Keratinocyte (primary cell): ENCODE data around the gene MET. TPM values are rescaled to one million over a fixed set of nuclear protein-coding genes. Genes with fewer than 3 reads are reported as not detected.

Source experiments
- DNase-seq: peaks from one replicate; pipeline ENCODE4 v3.0.0-alpha.2; 2011; ENCODE audit warnings: low read depth, missing footprints, low spot score
- FAIRE-seq: peaks from 2 replicates; lab custom pipeline; 2011; peaks lifted over from hg19 to GRCh38; lab: Jason Lieb, UNC
- H2AFZ ChIP-seq: 2 replicates; pipeline ENCODE4 v1.6.0; 2012; ENCODE audit warnings: low read length, control low read depth, inconsistent platforms; ENCODE audit not compliant: control insufficient read depth
- H3K27ac ChIP-seq: 2 replicates; pipeline ENCODE4 v1.5.1; 2011; ENCODE audit warnings: low read length; ENCODE audit not compliant: control insufficient read depth, insufficient read depth
- H3K27me3 ChIP-seq: 3 replicates; pipeline ENCODE4 v1.6.0; 2011; ENCODE audit warnings: low read length; ENCODE audit not compliant: control insufficient read depth, insufficient read depth; ENCODE audit errors: extremely low read depth
- H3K36me3 ChIP-seq, 2 experiments: 2 replicates in 1 of 2; 3 replicates in 1 of 2; pipeline ENCODE4 v1.5.1; 2011; ENCODE audit warnings: low read length in 2 of 2, mild to moderate bottlenecking in 1 of 2; ENCODE audit not compliant: control insufficient read depth in 2 of 2, insufficient read depth in 2 of 2; ENCODE audit errors: extremely low read depth in 1 of 2
- H3K4me1 ChIP-seq: 3 replicates; pipeline ENCODE4 v1.5.1; 2011; ENCODE audit warnings: low read length; ENCODE audit not compliant: control insufficient read depth, insufficient read depth; ENCODE audit errors: extremely low read depth
- H3K4me2 ChIP-seq: 3 replicates; pipeline ENCODE4 v1.6.0; 2011; ENCODE audit warnings: low read depth, low read length; ENCODE audit not compliant: control insufficient read depth, insufficient read depth; ENCODE audit errors: extremely low read depth
- H3K4me3 ChIP-seq, 3 experiments: fragments of 200-600 bp in 1 of 3; sonication (generic) in 1 of 3; 2 replicates in 2 of 3; 3 replicates in 1 of 3; pipeline ENCODE4 v1.5.1; 2011 to 2016; ENCODE audit warnings: low read length in 3 of 3, mild to moderate bottlenecking in 3 of 3, control low read depth in 2 of 3, inconsistent platforms in 1 of 3, low read depth in 1 of 3, mixed read lengths in 1 of 3, mixed run types in 1 of 3, moderate library complexity in 1 of 3; ENCODE audit not compliant: control insufficient read depth in 2 of 3, insufficient read depth in 2 of 3; ENCODE audit errors: extremely low read depth in 1 of 3
- H3K79me2 ChIP-seq: 2 replicates; pipeline ENCODE4 v1.6.0; 2012; ENCODE audit warnings: low read length; ENCODE audit not compliant: control insufficient read depth, insufficient read depth
- H3K9ac ChIP-seq: 3 replicates; pipeline ENCODE4 v1.6.0; 2011; ENCODE audit warnings: low read length; ENCODE audit not compliant: control insufficient read depth, insufficient read depth; ENCODE audit errors: extremely low read depth
- H3K9me1 ChIP-seq: 3 replicates; pipeline ENCODE4 v1.6.0; 2011; ENCODE audit warnings: low read length; ENCODE audit not compliant: control insufficient read depth, insufficient read depth; ENCODE audit errors: extremely low read depth
- H3K9me3 ChIP-seq: 2 replicates; pipeline ENCODE4 v1.5.1; 2012; ENCODE audit warnings: low read depth, low read length; ENCODE audit not compliant: control insufficient read depth
- H4K20me1 ChIP-seq: 3 replicates; pipeline ENCODE4 v1.6.0; 2011; ENCODE audit warnings: low read length; ENCODE audit not compliant: control insufficient read depth, insufficient read depth; ENCODE audit errors: extremely low read depth
- EZH2 ChIP-seq: IDR thresholded peaks from one replicate; pipeline ENCODE4 v1.6.1; 2012; ENCODE audit warnings: inconsistent platforms, mild to moderate bottlenecking, low read length, moderate library complexity
- dilution Hi-C: fragments of 300-500 bp; cut with MboI; formaldehyde crosslinking; loops from one replicate; pipeline ENCODE4 v1.7.0; 2020; ENCODE audit warnings: low sequenced_read_pairs; ENCODE audit not compliant: extremely low pct_ligation_motif_present
- polyA plus RNA-seq, 5 experiments: library from polyadenylated mRNA; depleted of rRNA in 3 of 5; stranded (reverse) in 3 of 5; stranded (forward) in 1 of 5; unstranded in 1 of 5; fragments of >200 nt; gene quantifications; 1 replicate in 1 of 5; 2 replicates in 3 of 5; 3 replicates in 1 of 5; pipeline versions ENCODE4 v1.2.1 to v1.2.3, GENCODE V29; 2011 to 2012; ENCODE audit warnings: missing spikeins in 2 of 5, low read depth in 1 of 5, low replicate concordance in 1 of 5
- TF ChIP-seq, protein P1 (sequence below), 3 experiments: IDR thresholded peaks in 1 of 3; conservative IDR thresholded peaks in 1 of 3; optimal IDR thresholded peaks in 1 of 3; 2 replicates in 2 of 3; 3 replicates in 1 of 3; pipeline versions ENCODE3 to v1.5.1; 2011; ENCODE audit warnings: low read length in 3 of 3, mild to moderate bottlenecking in 3 of 3, moderate library complexity in 2 of 3, control low read depth in 1 of 3, inconsistent platforms in 1 of 3; ENCODE audit not compliant: insufficient read depth in 2 of 3; ENCODE audit errors: extremely low read depth in 1 of 3

Gene MET
- polyA plus RNA-seq, 1 donor (not counting 4 experiments of a cell fraction or from before 2014, with no cell fraction given) = 117 TPM

DNA sequence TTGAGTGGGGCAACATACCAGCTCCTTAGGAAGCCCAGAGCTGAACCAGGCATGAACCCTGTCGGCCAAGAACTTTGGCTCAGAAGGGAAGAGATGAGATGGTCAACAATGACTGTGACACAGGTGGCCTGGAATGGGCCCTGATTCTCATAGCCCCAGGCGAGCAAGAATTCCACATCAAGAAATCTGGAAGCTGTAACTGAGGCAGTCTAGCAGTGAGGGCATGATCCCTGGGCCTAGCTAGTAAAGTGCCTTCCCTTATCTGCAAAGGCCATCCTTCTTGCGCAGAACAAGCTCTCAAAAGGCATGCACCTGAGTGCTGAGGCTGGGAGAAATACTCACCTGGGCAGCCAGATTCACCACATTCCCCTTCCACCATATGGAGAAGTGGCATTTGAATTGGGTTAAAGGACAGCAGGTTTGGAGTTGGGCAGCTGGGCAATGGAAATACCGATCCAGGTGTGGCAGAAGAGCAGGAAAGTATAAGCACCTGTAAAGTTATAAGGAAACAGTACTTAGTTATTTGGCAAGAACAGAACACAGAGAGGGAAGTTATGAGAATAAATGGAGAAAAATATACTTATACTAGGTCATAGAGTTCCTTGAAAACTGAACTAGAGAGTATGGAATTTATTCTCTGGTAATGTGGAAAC lies 111.8 kb downstream of the MET start:
- FAIRE-seq (no peak), DNase-seq (no peak)
- H3K27ac ChIP-seq = no peak overlapping the region
- TF ChIP-seq, protein P1, sequence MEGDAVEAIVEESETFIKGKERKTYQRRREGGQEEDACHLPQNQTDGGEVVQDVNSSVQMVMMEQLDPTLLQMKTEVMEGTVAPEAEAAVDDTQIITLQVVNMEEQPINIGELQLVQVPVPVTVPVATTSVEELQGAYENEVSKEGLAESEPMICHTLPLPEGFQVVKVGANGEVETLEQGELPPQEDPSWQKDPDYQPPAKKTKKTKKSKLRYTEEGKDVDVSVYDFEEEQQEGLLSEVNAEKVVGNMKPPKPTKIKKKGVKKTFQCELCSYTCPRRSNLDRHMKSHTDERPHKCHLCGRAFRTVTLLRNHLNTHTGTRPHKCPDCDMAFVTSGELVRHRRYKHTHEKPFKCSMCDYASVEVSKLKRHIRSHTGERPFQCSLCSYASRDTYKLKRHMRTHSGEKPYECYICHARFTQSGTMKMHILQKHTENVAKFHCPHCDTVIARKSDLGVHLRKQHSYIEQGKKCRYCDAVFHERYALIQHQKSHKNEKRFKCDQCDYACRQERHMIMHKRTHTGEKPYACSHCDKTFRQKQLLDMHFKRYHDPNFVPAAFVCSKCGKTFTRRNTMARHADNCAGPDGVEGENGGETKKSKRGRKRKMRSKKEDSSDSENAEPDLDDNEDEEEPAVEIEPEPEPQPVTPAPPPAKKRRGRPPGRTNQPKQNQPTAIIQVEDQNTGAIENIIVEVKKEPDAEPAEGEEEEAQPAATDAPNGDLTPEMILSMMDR (optimal IDR thresholded peaks at IDR 0.05 in 1 of 3, IDR thresholded peaks at IDR 0.05 in 1 of 3, conservative IDR thresholded peaks at IDR 0.05 in 1 of 3; ENCODE audit: extremely low read depth in 1 of 3, insufficient read depth in 2 of 3, low read length in 3 of 3) = no peak
- no peak for TF ChIP-seq EZH2
- H2AFZ ChIP-seq = no peak overlapping the region
- H3K4me2 ChIP-seq = no peak overlapping the region
- H3K27me3 ChIP-seq = no peaks in the 10 kb centered on the region
- peaks cover 39% of the 10 kb centered on the region for H3K4me1 ChIP-seq
- dilution Hi-C loops = no loop called here
- H3K4me3 ChIP-seq = no peak overlapping the region
- H4K20me1 ChIP-seq = no peaks in the 10 kb centered on the region
- H3K79me2 ChIP-seq = no peaks in the 10 kb centered on the region
- no peak overlapping the region for H3K9ac ChIP-seq
- no peaks in the 10 kb centered on the region for H3K9me1 ChIP-seq
- H3K9me3 ChIP-seq = no peaks in the 10 kb centered on the region
- H3K36me3 ChIP-seq = peaks cover 28 to 55% of the 10 kb centered on the region in 2 experiments

DNA sequence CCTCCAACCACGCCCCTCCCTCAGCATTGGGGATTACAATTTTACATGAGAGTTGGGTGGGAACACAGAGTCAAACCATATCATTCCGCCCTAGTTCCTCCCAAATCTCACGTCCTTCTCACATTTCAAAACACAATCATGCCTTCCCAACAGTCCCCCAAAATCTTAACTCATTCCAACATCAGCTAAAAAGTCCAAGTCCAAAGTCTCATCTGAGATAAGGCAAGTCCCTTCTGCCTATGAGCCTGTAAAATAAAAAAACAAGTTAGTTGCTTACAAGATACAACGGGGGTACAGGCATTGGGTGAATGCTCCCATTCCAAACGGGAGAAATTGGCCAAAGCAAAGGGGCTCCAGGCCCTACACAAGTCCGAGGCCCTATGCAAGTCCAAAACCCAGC lies 112.7 kb downstream of the MET start:
- DNase-seq (no peak), FAIRE-seq (no peak)
- Histone ChIP-seq H3K4me1 (peaks cover 31% of the 10 kb centered on the region), H3K9me3 (no peaks in the 10 kb centered on the region), H3K27me3 (no peaks in the 10 kb centered on the region), H3K79me2 (no peaks in the 10 kb centered on the region), H3K4me2 (no peak overlapping the region), H2AFZ (no peak overlapping the region), H3K9ac (no peak overlapping the region), H3K36me3 (peaks cover 26 to 49% of the 10 kb centered on the region in 2 experiments), H3K9me1 (no peaks in the 10 kb centered on the region), H3K4me3 (no peak overlapping the region), H4K20me1 (no peaks in the 10 kb centered on the region), H3K27ac (no peak overlapping the region)
- dilution Hi-C loops = no loop called here
- no peak for TF ChIP-seq EZH2
- TF ChIP-seq, protein P1 (optimal IDR thresholded peaks at IDR 0.05 in 1 of 3, IDR thresholded peaks at IDR 0.05 in 1 of 3, conservative IDR thresholded peaks at IDR 0.05 in 1 of 3; ENCODE audit: extremely low read depth in 1 of 3, insufficient read depth in 2 of 3, low read length in 3 of 3) = no peak
